GM12801 (cell line): ENCODE results near the gene CNDP2.

ENCODE experiments used
- TF ChIP-seq, protein P1 (sequence below): IDR thresholded peaks from one replicate; pipeline ENCODE4 v1.5.1; 2011; ENCODE audit warnings: control low read depth; ENCODE audit not compliant: insufficient read length; ENCODE audit errors: extremely low read depth

Gene CNDP2

GRCh38 chr18:74495581-74496507, at the start of gene CNDP2:
CNDP2 (plus strand) TSS chr18:74496363; CDS start chr18:74499974, 3,611 bp downstream.
- TF ChIP-seq, protein P1, sequence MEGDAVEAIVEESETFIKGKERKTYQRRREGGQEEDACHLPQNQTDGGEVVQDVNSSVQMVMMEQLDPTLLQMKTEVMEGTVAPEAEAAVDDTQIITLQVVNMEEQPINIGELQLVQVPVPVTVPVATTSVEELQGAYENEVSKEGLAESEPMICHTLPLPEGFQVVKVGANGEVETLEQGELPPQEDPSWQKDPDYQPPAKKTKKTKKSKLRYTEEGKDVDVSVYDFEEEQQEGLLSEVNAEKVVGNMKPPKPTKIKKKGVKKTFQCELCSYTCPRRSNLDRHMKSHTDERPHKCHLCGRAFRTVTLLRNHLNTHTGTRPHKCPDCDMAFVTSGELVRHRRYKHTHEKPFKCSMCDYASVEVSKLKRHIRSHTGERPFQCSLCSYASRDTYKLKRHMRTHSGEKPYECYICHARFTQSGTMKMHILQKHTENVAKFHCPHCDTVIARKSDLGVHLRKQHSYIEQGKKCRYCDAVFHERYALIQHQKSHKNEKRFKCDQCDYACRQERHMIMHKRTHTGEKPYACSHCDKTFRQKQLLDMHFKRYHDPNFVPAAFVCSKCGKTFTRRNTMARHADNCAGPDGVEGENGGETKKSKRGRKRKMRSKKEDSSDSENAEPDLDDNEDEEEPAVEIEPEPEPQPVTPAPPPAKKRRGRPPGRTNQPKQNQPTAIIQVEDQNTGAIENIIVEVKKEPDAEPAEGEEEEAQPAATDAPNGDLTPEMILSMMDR, result no peak

DNA sequence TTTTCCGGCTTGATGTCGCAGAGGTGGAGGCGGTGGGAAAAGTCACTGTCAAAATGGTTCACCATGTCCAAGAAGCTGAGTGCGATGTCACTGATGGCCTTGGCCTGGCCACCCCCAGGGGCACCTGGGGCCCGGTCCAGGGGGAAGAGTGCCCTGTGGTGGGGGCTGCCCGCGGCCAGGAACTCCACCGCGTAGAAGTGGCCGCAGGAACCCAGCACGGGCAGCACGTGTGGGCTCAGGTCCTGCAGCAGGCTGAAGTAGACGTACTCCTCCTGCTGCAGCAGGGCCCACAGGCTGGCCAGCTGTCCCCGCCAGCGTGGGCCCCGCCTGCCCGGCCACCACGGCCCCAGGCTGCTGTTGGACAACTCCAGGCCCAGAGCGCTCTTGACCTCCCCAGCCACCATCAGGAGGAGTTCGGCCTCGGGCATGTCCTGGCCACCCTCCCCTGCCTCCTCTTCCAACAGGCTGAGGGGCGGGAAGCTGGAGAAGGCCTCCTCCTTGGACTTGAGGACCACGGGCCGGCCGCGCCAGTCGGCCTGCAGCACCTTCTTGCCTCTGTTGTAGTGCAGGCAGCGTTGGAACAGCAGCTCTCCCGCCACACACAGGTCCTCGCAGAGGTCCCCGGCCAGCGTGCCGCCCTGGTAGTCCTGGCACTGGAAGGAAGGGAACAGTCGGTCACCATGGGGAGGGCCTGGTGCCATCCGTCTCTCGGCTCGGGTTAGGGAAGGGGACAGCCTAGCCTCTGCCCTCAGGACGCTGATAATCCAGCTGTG, 49.3 kb upstream of the CNDP2 start:
- TF ChIP-seq, protein P1, result no peak

GRCh38 chr18:74447404-74448152, 48.6 kb upstream of the CNDP2 start:
- TF ChIP-seq, protein P1, result no peak

- TF ChIP-seq, protein P1, result no peak
These were observed 45.5 kb upstream of the CNDP2 start for GRCh38 chr18:74450626-74451025.

- TF ChIP-seq, protein P1, result no peak
These were observed 45.0 kb upstream of the CNDP2 start for GRCh38 chr18:74451148-74451547.

DNA sequence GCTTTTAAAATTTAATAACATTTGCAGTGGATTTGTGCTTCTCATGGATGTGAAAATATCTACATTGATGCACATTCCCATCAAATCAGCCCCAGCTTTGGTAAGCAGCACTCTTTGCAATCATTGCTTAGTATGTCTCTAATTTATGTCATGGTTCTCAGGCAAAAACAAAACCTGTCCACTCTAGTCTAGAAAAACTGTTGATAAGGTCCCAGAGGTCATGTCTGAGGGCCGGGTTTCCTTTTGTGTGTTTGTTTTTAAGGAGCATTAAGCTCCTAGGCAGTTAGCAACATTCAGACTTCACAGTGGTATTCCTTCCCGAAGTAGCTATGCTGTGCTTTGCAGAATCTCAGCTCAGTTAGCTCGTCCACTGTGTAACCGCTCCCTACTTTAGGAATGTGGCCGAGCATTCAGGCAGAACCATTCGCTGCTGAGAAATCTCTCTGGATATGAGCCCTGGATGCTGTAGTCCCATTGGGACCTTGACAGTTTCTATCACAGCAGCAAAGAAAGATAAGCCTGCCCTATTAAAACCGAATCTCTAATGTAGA, 43.1 kb upstream of the CNDP2 start:
- TF ChIP-seq, protein P1, result no peak

DNA sequence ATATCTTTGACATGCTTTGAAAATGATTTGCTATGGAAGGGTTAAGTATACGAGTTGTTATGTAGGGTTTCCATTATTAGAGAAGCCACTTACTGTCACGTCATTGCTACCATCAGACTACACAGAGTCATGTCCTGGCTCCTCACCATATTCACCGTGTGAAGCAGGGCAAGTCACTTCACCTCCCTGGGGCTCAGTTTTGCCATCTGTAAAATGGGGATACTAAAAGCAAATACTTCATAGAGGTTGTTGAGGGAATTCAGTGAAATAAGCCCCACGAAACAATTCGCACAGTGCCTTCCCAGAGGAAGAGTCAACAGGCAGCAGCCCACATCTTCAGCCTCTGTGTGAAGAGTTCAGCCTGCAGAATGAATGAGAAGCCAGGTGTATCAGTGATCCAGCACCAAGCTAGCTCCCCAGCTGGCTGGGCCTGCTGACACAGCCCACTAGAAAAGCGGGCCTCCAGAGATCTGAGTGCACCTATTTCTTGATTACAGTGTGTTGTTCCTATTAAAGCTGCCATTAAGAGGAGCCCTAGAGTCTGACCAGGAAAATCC, 42.4 kb upstream of the CNDP2 start:
- TF ChIP-seq, protein P1, result no peak
